ENCODE measurements around the gene CACNA1C.

Gene CACNA1C

DNA sequence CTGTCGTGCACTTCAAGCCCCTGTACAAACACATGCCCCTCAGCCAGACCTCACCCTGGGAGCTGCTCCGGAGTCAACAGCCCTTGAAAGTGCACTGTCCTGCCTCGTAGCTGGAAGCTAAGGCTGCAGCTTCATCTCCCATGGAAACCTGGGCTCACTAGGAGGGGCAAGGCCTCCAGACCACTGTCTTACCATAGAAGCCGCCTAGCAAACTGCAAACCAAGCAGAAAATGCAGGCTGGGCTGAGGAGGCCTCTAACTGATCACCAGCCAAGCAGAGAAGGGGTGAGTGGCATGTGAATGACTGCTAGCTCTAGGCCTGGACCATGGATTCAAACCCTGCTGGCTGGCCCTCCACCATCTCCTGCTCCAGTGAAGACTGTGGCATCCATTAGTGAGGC, 340.2 kb downstream of the CACNA1C start:
- Histone ChIP-seq H3K9ac (ENCODE audit: low read depth in 1 of 2, low read length in 2 of 2) (no peak overlapping the region), H3K27ac (ENCODE audit: low read depth in 2 of 2, low read length in 2 of 2) (no peak overlapping the region), H3K27me3 (ENCODE audit: control insufficient read depth in 2 of 2, insufficient read depth in 2 of 2, low read length in 2 of 2) (no peaks in the 10 kb centered on the region), H3K4me1 (ENCODE audit: control insufficient read depth in 2 of 2, insufficient read depth in 2 of 2, low read length in 2 of 2) (peaks cover 0 to 4% of the 10 kb centered on the region in 2 donors), H3K9me3 (ENCODE audit: control insufficient read depth in 2 of 2, low read length in 2 of 2) (no peaks in the 10 kb centered on the region), H3K4me3 (ENCODE audit: low read length in 2 of 2) (no peak overlapping the region), H3K36me3 (ENCODE audit: control insufficient read depth in 2 of 2, insufficient read depth in 2 of 2, low read length in 2 of 2) (no peaks in the 10 kb centered on the region)

DNA sequence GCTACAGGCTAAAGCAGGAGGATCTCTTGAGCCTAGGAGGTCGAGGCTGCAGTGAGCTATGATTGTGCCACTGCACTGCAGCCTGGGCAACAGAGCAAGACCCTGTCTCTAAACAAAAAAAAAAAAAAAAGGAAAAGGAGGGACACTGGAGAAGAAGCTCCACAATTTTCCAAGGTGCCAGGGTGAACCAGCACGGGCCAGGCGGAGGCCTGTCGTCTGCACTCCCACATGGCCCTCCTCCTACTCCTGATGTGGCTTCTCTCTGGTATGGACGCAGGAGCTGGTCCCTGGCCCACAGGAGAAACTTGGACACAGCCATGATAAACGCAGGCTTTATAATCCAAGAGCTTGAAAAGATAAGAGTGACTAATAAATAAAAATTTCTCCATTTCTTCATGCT, 341.2 kb downstream of the CACNA1C start:
- Histone ChIP-seq H3K9me3 (ENCODE audit: control insufficient read depth in 2 of 2, low read length in 2 of 2) (no peaks in the 10 kb centered on the region), H3K36me3 (ENCODE audit: control insufficient read depth in 2 of 2, insufficient read depth in 2 of 2, low read length in 2 of 2) (no peaks in the 10 kb centered on the region), H3K4me1 (ENCODE audit: control insufficient read depth in 2 of 2, insufficient read depth in 2 of 2, low read length in 2 of 2) (peaks cover 0 to 4% of the 10 kb centered on the region in 2 donors), H3K9ac (ENCODE audit: low read depth in 1 of 2, low read length in 2 of 2) (no peak overlapping the region), H3K4me3 (ENCODE audit: low read length in 2 of 2) (no peak overlapping the region), H3K27me3 (ENCODE audit: control insufficient read depth in 2 of 2, insufficient read depth in 2 of 2, low read length in 2 of 2) (no peaks in the 10 kb centered on the region), H3K27ac (ENCODE audit: low read depth in 2 of 2, low read length in 2 of 2) (no peak overlapping the region)

DNA sequence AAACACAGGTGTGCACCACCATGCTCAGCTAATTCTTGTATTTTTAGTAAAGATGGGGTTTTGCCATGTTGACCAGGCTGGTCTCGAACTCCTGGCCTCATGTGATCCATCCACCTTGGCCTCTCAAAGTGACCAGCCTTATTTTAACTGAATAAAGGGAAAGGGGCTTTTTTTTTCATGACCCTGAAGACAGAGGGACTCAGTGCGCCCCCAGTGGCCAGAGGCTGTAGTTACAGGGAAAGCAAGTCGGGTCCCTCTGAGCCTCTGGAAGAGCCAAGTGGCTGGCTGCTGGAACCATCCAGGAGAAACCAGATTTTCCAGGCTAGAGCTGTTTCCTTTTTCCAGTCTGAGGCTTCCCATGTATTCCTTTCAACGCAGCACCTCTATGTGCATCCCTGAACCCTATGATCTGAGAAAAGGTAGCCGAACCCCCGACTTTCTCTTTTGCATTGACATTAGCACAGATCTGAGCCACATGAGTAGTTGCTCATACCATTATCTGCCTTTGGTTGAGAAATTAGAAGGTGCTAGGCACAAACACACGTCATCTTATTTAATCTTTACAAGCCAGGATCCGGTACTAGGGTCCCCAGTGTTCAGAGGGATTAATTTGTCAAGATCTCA, 342.7 kb downstream of the CACNA1C start:
- no peaks in the 10 kb centered on the region for H3K9me3 ChIP-seq (ENCODE audit: control insufficient read depth in 2 of 2, low read length in 2 of 2)
- H3K27ac ChIP-seq (ENCODE audit: low read depth in 2 of 2, low read length in 2 of 2): no peak overlapping the region
- peaks cover 0 to 4% of the 10 kb centered on the region in 2 donors for H3K4me1 ChIP-seq (ENCODE audit: control insufficient read depth in 2 of 2, insufficient read depth in 2 of 2, low read length in 2 of 2)
- no peaks in the 10 kb centered on the region for H3K36me3 ChIP-seq (ENCODE audit: control insufficient read depth in 2 of 2, insufficient read depth in 2 of 2, low read length in 2 of 2)
- no peak overlapping the region for H3K9ac ChIP-seq (ENCODE audit: low read depth in 1 of 2, low read length in 2 of 2)
- no peaks in the 10 kb centered on the region for H3K27me3 ChIP-seq (ENCODE audit: control insufficient read depth in 2 of 2, insufficient read depth in 2 of 2, low read length in 2 of 2)
- no peak overlapping the region for H3K4me3 ChIP-seq (ENCODE audit: low read length in 2 of 2)

DNA sequence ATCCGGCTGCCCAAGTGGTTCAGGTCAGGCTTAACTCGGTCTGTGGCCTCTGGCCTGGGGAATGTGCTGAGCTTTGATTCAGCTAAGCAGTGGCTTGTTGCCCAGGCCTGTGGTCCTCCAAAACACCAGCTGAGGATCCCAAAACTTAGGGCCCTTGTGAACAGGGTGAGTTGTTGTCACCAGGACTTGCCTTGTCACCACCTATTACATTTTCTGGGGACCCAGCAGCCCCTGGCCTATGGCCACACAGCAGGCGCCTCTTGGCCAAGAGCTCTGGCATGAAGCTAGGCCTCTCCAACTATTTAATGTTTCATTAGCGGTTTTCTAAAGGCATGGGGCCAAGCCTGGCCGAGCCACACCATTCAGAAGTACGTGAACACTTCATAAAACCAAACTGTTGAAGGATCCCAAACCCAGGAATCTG, 343.7 kb downstream of the CACNA1C start:
- Histone ChIP-seq H3K36me3 (ENCODE audit: control insufficient read depth in 2 of 2, insufficient read depth in 2 of 2, low read length in 2 of 2) (no peaks in the 10 kb centered on the region), H3K4me1 (ENCODE audit: control insufficient read depth in 2 of 2, insufficient read depth in 2 of 2, low read length in 2 of 2) (peaks cover 0 to 4% of the 10 kb centered on the region in 2 donors), H3K9me3 (ENCODE audit: control insufficient read depth in 2 of 2, low read length in 2 of 2) (no peaks in the 10 kb centered on the region), H3K27me3 (ENCODE audit: control insufficient read depth in 2 of 2, insufficient read depth in 2 of 2, low read length in 2 of 2) (no peaks in the 10 kb centered on the region), H3K9ac (ENCODE audit: low read depth in 1 of 2, low read length in 2 of 2) (no peak overlapping the region), H3K4me3 (ENCODE audit: low read length in 2 of 2) (no peak overlapping the region), H3K27ac (ENCODE audit: low read depth in 2 of 2, low read length in 2 of 2) (no peak overlapping the region)

DNA sequence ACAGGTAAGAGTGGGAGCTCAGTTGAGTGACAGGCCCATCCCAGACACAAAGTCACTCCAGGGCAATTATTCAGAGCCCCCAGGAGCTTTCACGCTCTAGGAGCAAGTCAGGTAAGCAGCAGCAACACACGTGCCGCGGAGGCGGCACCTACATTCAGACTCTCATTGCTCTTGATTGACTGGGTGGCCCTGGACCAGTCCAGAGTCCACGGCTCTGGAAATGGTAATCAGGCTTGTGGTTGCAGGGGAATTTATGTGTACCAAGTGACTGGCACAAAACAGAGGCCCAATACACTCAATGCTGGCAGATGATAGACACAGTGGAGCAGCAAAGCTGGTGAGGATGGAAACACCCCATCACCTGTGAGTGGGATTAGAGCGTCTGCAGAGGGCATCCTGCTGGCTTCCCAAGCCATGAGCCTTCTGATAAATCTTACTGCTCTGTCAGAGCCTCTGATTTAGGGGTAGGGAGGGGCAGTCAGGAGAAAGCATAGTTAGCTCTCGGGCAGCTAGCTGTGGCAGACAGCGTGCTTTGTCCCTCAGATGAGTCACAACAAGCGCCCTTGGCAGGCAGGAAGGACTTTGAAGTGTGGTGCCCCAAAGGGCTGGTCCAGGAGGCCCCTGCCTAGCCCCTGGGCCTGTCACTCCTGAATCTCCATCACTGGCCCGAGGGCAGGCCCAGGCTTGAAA, 344.7 kb downstream of the CACNA1C start:
- Histone ChIP-seq H3K4me3 (ENCODE audit: low read length in 2 of 2) (no peak overlapping the region), H3K9ac (ENCODE audit: low read depth in 1 of 2, low read length in 2 of 2) (no peak overlapping the region), H3K4me1 (ENCODE audit: control insufficient read depth in 2 of 2, insufficient read depth in 2 of 2, low read length in 2 of 2) (peaks cover 0 to 4% of the 10 kb centered on the region in 2 donors), H3K36me3 (ENCODE audit: control insufficient read depth in 2 of 2, insufficient read depth in 2 of 2, low read length in 2 of 2) (no peaks in the 10 kb centered on the region), H3K27me3 (ENCODE audit: control insufficient read depth in 2 of 2, insufficient read depth in 2 of 2, low read length in 2 of 2) (no peaks in the 10 kb centered on the region), H3K9me3 (ENCODE audit: control insufficient read depth in 2 of 2, low read length in 2 of 2) (no peaks in the 10 kb centered on the region), H3K27ac (ENCODE audit: low read depth in 2 of 2, low read length in 2 of 2) (no peak overlapping the region)

DNA sequence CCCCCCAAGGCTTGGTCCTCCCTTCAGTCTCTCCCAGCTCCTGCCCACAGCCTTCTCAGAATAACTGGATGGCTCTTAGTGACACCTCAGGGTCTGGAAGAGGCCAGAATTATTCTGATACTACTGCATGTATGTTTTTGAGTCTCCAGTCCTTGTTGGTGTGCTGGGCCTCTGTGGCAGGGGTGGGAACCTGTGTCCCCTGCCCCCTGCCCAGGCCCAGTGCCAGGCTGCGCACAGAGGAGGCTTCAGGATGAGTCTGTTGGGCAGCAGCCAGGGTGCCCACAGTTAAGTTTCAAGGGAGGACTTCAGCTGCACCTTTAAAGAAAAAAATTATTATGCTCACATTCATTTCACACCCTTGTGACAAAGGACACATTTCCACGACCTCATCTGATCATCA, 348.3 kb downstream of the CACNA1C start:
- no peak overlapping the region for H3K27ac ChIP-seq (ENCODE audit: low read depth in 2 of 2, low read length in 2 of 2)
- no peak overlapping the region for H3K4me3 ChIP-seq (ENCODE audit: low read length in 2 of 2)
- H3K9ac ChIP-seq (ENCODE audit: low read depth in 1 of 2, low read length in 2 of 2): no peak overlapping the region
- H3K36me3 ChIP-seq (ENCODE audit: control insufficient read depth in 2 of 2, insufficient read depth in 2 of 2, low read length in 2 of 2): no peaks in the 10 kb centered on the region
- no peaks in the 10 kb centered on the region for H3K9me3 ChIP-seq (ENCODE audit: control insufficient read depth in 2 of 2, low read length in 2 of 2)
- H3K4me1 ChIP-seq (ENCODE audit: control insufficient read depth in 2 of 2, insufficient read depth in 2 of 2, low read length in 2 of 2): peaks cover 0 to 1% of the 10 kb centered on the region in 2 donors
- no peaks in the 10 kb centered on the region for H3K27me3 ChIP-seq (ENCODE audit: control insufficient read depth in 2 of 2, insufficient read depth in 2 of 2, low read length in 2 of 2)

DNA sequence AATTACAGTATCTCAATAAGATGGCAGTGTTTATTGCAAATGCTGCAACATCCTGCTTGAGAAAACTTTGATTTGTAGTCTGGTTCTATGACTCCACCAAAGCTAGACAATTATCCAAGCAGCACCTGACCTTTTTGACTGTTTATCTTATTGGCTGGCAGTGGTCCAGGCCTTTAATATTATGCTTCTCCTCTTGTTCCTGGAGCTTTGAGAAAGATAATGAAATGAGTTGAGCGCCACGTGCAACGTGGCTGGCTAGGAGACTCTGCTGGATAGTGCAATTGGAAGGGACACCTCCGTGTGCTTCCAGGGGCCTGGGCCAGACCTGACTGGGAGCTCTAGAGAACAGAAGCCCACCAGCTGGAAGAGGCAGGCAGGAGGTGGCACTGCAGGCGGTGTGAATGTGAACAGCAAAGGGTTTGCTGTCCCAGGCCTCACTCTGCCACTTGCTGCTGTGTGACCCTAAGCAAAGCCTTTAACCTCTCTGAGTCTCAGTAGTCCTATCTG, 349.3 kb downstream of the CACNA1C start:
- H3K9ac ChIP-seq (ENCODE audit: low read depth in 1 of 2, low read length in 2 of 2): no peak overlapping the region
- no peak overlapping the region for H3K27ac ChIP-seq (ENCODE audit: low read depth in 2 of 2, low read length in 2 of 2)
- H3K36me3 ChIP-seq (ENCODE audit: control insufficient read depth in 2 of 2, insufficient read depth in 2 of 2, low read length in 2 of 2): no peaks in the 10 kb centered on the region
- no peaks in the 10 kb centered on the region for H3K9me3 ChIP-seq (ENCODE audit: control insufficient read depth in 2 of 2, low read length in 2 of 2)
- no peaks in the 10 kb centered on the region for H3K27me3 ChIP-seq (ENCODE audit: control insufficient read depth in 2 of 2, insufficient read depth in 2 of 2, low read length in 2 of 2)
- no peaks in the 10 kb centered on the region for H3K4me1 ChIP-seq (ENCODE audit: control insufficient read depth in 2 of 2, insufficient read depth in 2 of 2, low read length in 2 of 2)
- no peak overlapping the region for H3K4me3 ChIP-seq (ENCODE audit: low read length in 2 of 2)

DNA sequence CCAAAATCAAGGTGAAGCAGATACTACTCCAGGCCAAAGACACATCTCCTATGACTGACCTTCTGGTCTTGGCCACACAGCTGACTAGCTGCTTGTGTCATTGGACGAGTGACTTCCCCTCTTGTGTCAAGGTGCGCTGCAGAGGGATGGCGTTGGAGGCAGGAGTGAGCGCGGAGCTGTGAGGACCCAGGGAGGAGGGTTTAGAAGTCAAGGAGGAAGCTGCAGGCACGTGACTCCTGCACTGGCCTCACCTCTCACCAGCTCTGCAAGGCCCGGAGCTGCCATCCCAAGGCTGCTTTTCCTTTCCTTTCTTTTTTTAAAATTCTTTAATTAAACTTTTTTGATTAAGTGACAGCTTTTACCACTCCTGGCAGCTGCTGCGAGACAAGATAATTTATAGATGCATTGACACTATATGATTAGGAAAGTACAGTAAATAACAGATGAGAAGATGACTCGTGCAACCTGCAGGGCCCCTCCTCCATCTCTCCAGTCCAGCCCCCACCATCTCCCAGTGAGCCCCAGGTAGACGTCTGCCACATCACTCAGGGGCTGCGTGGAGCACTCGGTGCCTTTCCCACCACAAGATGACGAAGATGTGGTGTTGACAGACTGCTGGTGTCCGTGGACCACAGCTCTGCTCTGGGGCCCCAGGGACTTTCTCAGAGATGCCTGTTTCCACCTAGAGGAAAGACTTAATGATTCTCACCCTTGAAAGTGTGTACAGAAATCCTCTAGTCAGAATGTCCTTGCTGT, 350.6 kb downstream of the CACNA1C start:
- H3K9me3 ChIP-seq (ENCODE audit: control insufficient read depth in 2 of 2, low read length in 2 of 2): no peaks in the 10 kb centered on the region
- no peak overlapping the region for H3K4me3 ChIP-seq (ENCODE audit: low read length in 2 of 2)
- H3K9ac ChIP-seq (ENCODE audit: low read depth in 1 of 2, low read length in 2 of 2): no peak overlapping the region
- H3K27ac ChIP-seq (ENCODE audit: low read depth in 2 of 2, low read length in 2 of 2): no peak overlapping the region
- H3K36me3 ChIP-seq (ENCODE audit: control insufficient read depth in 2 of 2, insufficient read depth in 2 of 2, low read length in 2 of 2): no peaks in the 10 kb centered on the region
- no peaks in the 10 kb centered on the region for H3K4me1 ChIP-seq (ENCODE audit: control insufficient read depth in 2 of 2, insufficient read depth in 2 of 2, low read length in 2 of 2)
- no peaks in the 10 kb centered on the region for H3K27me3 ChIP-seq (ENCODE audit: control insufficient read depth in 2 of 2, insufficient read depth in 2 of 2, low read length in 2 of 2)

DNA sequence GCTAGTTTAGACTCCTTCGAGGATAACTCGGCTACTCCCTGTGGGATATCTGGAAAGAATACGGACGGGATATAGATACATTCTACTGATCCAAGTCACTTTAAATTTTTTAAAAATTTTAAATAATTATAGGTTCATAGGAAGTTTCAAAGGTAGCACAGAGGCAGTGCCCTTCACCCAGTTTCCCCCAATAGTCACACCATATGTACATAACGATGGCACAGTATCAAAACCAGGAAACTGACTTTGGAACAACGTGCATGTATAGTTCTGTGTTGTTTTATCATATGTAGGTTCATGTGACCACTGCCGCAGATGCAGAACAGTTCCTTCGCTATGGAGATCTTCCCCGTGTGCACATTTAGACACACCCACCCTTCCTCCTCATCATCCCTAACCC, 352.3 kb downstream of the CACNA1C start:
- no peak overlapping the region for H3K4me3 ChIP-seq (ENCODE audit: low read length in 2 of 2)
- H3K27ac ChIP-seq (ENCODE audit: low read depth in 2 of 2, low read length in 2 of 2): no peak overlapping the region
- no peaks in the 10 kb centered on the region for H3K9me3 ChIP-seq (ENCODE audit: control insufficient read depth in 2 of 2, low read length in 2 of 2)
- no peak overlapping the region for H3K9ac ChIP-seq (ENCODE audit: low read depth in 1 of 2, low read length in 2 of 2)
- no peaks in the 10 kb centered on the region for H3K36me3 ChIP-seq (ENCODE audit: control insufficient read depth in 2 of 2, insufficient read depth in 2 of 2, low read length in 2 of 2)
- no peaks in the 10 kb centered on the region for H3K27me3 ChIP-seq (ENCODE audit: control insufficient read depth in 2 of 2, insufficient read depth in 2 of 2, low read length in 2 of 2)
- H3K4me1 ChIP-seq (ENCODE audit: control insufficient read depth in 2 of 2, insufficient read depth in 2 of 2, low read length in 2 of 2): no peaks in the 10 kb centered on the region

DNA sequence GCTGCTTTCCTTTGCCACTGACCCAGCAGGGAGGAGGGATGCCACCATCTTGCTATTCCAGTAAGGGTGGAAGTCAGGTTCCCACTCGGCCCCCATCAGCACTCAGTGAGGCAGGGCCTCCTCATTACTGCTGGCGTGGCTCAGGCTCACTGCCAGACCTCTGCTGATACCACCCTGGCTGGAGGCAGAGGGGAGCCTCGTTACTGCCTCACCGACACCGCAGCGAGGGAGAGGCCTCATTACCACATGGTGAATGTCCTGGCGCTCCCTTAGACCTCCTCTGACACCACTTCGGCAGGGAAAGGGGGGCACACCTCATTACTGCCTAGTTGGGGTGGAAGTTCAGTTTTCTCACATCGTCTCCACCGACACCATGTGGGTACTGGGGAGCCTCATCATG, 354.1 kb downstream of the CACNA1C start:
- Histone ChIP-seq H3K9me3 (ENCODE audit: control insufficient read depth in 2 of 2, low read length in 2 of 2) (no peaks in the 10 kb centered on the region), H3K4me3 (ENCODE audit: low read length in 2 of 2) (no peak overlapping the region), H3K27me3 (ENCODE audit: control insufficient read depth in 2 of 2, insufficient read depth in 2 of 2, low read length in 2 of 2) (no peaks in the 10 kb centered on the region), H3K36me3 (ENCODE audit: control insufficient read depth in 2 of 2, insufficient read depth in 2 of 2, low read length in 2 of 2) (no peaks in the 10 kb centered on the region), H3K9ac (ENCODE audit: low read depth in 1 of 2, low read length in 2 of 2) (no peak overlapping the region), H3K4me1 (ENCODE audit: control insufficient read depth in 2 of 2, insufficient read depth in 2 of 2, low read length in 2 of 2) (no peaks in the 10 kb centered on the region), H3K27ac (ENCODE audit: low read depth in 2 of 2, low read length in 2 of 2) (no peak overlapping the region)
